Measurements from ENCODE around the gene GPR35. TPM values are rescaled to one million over a fixed set of nuclear protein-coding genes. Genes with fewer than 3 reads are reported as not detected.

The GPR35 gene
- polyA plus RNA-seq, 3 donors from 2014 or later, result 0.89 to 1.6 TPM; not detected in 1

DNA sequence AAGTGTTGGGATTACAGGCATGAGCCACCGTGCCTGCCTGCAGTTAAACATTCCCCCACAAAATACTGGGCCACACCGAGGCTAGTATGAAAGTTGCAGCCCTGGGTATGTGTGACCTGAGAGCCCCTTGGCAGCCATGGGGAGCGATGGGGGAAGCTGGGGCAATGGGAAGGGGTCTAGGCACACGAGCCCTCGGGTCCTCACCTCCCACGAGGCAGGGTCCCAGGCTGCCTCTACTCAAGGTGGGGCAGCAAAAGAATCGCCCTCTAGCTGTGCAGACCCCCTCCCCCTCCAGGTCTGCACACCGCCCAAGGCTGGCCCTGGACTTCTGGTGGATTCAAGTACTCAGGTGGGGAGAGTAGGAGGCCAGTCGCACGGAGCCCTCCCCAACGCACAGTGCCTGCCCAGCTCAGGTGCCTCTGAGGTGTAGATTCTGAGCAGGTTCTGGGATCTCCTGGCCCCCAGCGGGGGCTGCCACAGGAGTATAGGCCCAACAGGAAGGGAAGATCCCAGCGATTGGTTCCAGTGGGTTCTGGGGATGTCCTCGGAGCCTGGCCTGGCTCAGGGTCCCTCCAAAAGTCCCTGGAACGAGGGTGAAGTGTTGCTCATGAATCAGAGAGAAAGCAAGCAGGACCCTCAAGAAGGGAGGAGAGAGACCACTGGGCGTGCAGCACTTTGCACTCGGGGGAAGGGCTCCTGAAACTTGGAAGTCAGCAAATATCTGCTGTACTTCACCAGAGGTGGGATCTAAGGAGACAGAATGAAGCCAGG, 2.6 kb downstream of the GPR35 start:
- H3K36me3 Mint-ChIP-seq, result no peaks in the 10 kb centered on the region
- peaks cover 0 to 3% (median 0%) of the 10 kb centered on the region in 6 donors for H3K9me3 Mint-ChIP-seq
- H3K27me3 Mint-ChIP-seq (ENCODE audit: low read depth in 3 of 3), result peaks cover 2 to 5% (median 4%) of the 10 kb centered on the region in 3 donors
- H3K4me1 Mint-ChIP-seq, result peaks cover 22 to 27% of the 10 kb centered on the region in 2 donors
- no peak for DNase-seq
- no peak overlapping the region for H3K4me3 Mint-ChIP-seq
- H3K27ac Mint-ChIP-seq, result no peak overlapping the region

GRCh38 chr2:240628507-240628807, 3.2 kb downstream of the GPR35 start:
- DNase-seq, result no peak
- peaks cover 0 to 3% (median 0%) of the 10 kb centered on the region in 3 donors for H3K36me3 Mint-ChIP-seq
- H3K27me3 Mint-ChIP-seq (ENCODE audit: low read depth in 3 of 3), result peaks cover 0 to 5% (median 2%) of the 10 kb centered on the region in 3 donors
- no peak overlapping the region for H3K4me3 Mint-ChIP-seq
- peaks cover 17 to 22% of the 10 kb centered on the region in 2 donors for H3K4me1 Mint-ChIP-seq
- H3K9me3 Mint-ChIP-seq, result peaks cover 0 to 9% (median 4%) of the 10 kb centered on the region in 6 donors
- no peak overlapping the region for H3K27ac Mint-ChIP-seq

- no peak overlapping the region for H3K27ac Mint-ChIP-seq
- peaks cover 14 to 21% of the 10 kb centered on the region in 2 donors for H3K4me1 Mint-ChIP-seq
- DNase-seq, result no peak
- peaks cover 0 to 10% (median 6%) of the 10 kb centered on the region in 6 donors for H3K9me3 Mint-ChIP-seq
- no peak overlapping the region for H3K4me3 Mint-ChIP-seq
- H3K36me3 Mint-ChIP-seq, result peaks cover 0 to 5% (median 0%) of the 10 kb centered on the region in 3 donors
- H3K27me3 Mint-ChIP-seq (ENCODE audit: low read depth in 3 of 3), result peaks cover 0 to 5% (median 2%) of the 10 kb centered on the region in 3 donors
Measured at GRCh38 chr2:240628808-240629618, 3.7 kb downstream of the GPR35 start.

- peaks cover 12 to 15% of the 10 kb centered on the region in 2 donors for H3K4me1 Mint-ChIP-seq
- peaks cover 0 to 8% (median 0%) of the 10 kb centered on the region in 3 donors for H3K36me3 Mint-ChIP-seq
- H3K4me3 Mint-ChIP-seq, result no peak overlapping the region
- H3K9me3 Mint-ChIP-seq, result peaks cover 0 to 10% (median 6%) of the 10 kb centered on the region in 6 donors
- no peak overlapping the region for H3K27ac Mint-ChIP-seq
- no peak for DNase-seq
- H3K27me3 Mint-ChIP-seq (ENCODE audit: low read depth in 3 of 3), result peaks cover 0 to 5% (median 2%) of the 10 kb centered on the region in 3 donors
Measured at GRCh38 chr2:240629619-240629967, 4.3 kb downstream of the GPR35 start.

GRCh38 chr2:240629968-240630770, 4.9 kb downstream of the GPR35 start:
- Mint-ChIP-seq H3K4me1 (peaks cover 6 to 9% of the 10 kb centered on the region in 2 donors), H3K4me3 (no peak overlapping the region), H3K9me3 (peaks cover 0 to 12% (median 6%) of the 10 kb centered on the region in 6 donors), H3K27ac (no peak overlapping the region), H3K27me3 (ENCODE audit: low read depth in 3 of 3) (peaks cover 0 to under 1% (median 0%) of the 10 kb centered on the region in 3 donors), H3K36me3 (peaks cover 0 to 12% (median 0%) of the 10 kb centered on the region in 3 donors)
- DNase-seq, result no peak

DNA sequence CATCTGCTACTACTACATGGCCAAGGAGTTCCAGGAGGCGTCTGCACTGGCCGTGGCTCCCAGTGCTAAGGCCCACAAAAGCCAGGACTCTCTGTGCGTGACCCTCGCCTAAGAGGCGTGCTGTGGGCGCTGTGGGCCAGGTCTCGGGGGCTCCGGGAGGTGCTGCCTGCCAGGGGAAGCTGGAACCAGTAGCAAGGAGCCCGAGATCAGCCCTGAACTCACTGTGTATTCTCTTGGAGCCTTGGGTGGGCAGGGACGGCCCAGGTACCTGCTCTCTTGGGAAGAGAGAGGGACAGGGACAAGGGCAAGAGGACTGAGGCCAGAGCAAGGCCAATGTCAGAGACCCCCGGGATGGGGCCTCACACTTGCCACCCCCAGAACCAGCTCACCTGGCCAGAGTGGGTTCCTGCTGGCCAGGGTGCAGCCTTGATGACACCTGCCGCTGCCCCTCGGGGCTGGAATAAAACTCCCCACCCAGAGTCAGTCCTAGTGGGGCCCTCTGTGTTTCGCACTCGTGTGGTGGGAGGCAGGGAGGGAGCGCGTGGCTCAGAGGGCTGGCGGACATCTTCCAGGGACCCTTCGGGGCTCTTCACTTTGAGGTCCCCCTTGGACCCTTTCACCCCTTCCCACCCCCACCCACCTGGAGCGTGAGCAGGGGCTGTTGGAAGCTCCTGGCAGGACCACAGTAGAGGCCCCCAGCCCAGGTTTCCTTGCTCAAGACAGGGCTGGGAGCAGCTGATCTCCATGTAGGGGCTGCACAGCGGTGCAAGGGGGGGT, 5.7 kb downstream of the GPR35 start:
- DNase-seq, result no peak
- H3K4me1 Mint-ChIP-seq, result peaks cover 0 to 7% of the 10 kb centered on the region in 2 donors
- H3K27ac Mint-ChIP-seq, result no peak overlapping the region
- no peaks in the 10 kb centered on the region for H3K27me3 Mint-ChIP-seq (ENCODE audit: low read depth in 3 of 3)
- peaks cover 0 to 12% (median 6%) of the 10 kb centered on the region in 6 donors for H3K9me3 Mint-ChIP-seq
- no peak overlapping the region for H3K4me3 Mint-ChIP-seq
- peaks cover 0 to 12% (median 0%) of the 10 kb centered on the region in 3 donors for H3K36me3 Mint-ChIP-seq

DNA sequence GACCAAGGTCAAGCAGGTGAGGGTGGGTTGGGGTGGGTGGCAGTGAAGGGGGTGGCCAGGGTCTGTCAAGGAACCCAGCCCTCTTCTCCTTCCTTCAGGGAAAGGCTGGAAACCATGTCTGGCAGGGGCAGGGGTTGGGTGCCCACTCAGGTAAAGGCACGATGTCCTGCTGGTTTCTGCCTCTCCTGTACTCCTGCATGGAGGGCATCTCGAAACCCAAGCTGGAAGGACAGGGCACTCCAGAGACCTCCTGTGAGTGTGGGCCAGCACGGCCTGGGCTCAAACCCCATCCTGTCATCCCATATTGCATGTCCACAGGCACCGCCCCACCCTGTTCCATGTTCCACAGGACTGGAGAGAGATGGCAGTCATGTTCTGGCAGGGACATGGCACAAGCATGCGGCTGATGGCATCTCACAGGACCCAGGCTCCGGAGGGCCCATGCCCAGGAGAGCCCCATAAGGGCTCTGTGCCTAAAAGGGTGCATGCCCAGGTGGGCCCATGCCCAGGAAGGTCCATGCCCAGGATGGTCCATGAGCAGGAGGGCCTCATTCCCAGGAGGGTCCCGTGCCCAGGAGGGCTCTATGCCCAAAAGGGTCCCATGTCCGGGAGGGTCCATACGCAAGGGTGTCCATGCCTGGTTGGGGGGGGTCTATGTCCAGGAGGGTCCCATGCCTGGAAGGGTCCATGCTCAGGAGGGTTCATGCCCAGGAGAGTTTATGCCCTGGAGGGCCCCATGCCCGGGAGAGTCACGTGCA, 6.4 kb downstream of the GPR35 start:
- Mint-ChIP-seq H3K4me1 (peaks cover 0 to 3% of the 10 kb centered on the region in 2 donors), H3K27ac (no peak overlapping the region), H3K36me3 (peaks cover 0 to 12% (median 0%) of the 10 kb centered on the region in 3 donors), H3K4me3 (no peak overlapping the region), H3K27me3 (ENCODE audit: low read depth in 3 of 3) (no peaks in the 10 kb centered on the region), H3K9me3 (peaks cover 0 to 12% (median 6%) of the 10 kb centered on the region in 6 donors)
- DNase-seq, result no peak

GRCh38 chr2:240632306-240632721, 7.0 kb downstream of the GPR35 start:
- no peaks in the 10 kb centered on the region for H3K27me3 Mint-ChIP-seq (ENCODE audit: low read depth in 3 of 3)
- peaks cover 0 to 12% (median 6%) of the 10 kb centered on the region in 6 donors for H3K9me3 Mint-ChIP-seq
- H3K27ac Mint-ChIP-seq, result no peak overlapping the region
- peaks cover 0 to 12% (median 0%) of the 10 kb centered on the region in 3 donors for H3K36me3 Mint-ChIP-seq
- DNase-seq, result no peak
- no peak overlapping the region for H3K4me3 Mint-ChIP-seq
- H3K4me1 Mint-ChIP-seq, result no peaks in the 10 kb centered on the region

- H3K4me1 Mint-ChIP-seq, result no peaks in the 10 kb centered on the region
- H3K27ac Mint-ChIP-seq, result no peak overlapping the region
- H3K36me3 Mint-ChIP-seq, result peaks cover 0 to 12% (median 0%) of the 10 kb centered on the region in 3 donors
- no peak overlapping the region for H3K4me3 Mint-ChIP-seq
- peaks cover 0 to 12% (median 6%) of the 10 kb centered on the region in 6 donors for H3K9me3 Mint-ChIP-seq
- no peaks in the 10 kb centered on the region for H3K27me3 Mint-ChIP-seq (ENCODE audit: low read depth in 3 of 3)
- DNase-seq, result no peak
Measured at GRCh38 chr2:240635121-240635997, 10.1 kb downstream of the GPR35 start.

DNA sequence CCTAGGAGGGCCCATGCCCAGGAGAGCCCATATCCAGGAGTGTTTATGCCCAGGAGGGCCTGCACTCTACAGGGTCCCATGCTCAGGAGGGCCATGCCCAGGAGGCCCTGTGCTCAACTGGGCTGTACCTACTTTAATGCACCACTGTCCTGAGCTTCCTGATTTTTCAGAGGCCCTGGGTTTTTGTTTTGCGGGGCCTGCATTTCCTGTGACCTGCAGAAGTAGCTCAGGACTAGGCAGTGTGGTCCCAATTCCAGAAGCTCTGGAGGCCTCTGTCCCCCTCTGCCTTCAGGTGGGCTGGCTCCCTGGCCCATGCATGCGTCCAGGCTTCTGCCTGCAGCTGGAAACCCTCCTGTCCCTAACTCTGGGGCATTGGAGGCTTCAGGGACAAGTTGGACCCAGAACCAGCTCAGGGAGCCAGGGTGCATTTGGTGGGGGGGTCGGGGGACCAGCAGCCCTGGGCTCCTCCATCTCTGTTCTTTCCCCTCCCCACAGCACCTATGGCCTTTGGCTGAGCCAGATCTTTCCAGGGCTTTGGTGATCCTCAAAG, 10.8 kb downstream of the GPR35 start:
- Mint-ChIP-seq H3K4me3 (no peak overlapping the region), H3K27me3 (ENCODE audit: low read depth in 3 of 3) (no peaks in the 10 kb centered on the region), H3K4me1 (no peaks in the 10 kb centered on the region), H3K9me3 (peaks cover 0 to 12% (median 6%) of the 10 kb centered on the region in 6 donors), H3K27ac (no peak overlapping the region), H3K36me3 (peaks cover 0 to 12% (median 0%) of the 10 kb centered on the region in 3 donors)
- no peak for DNase-seq

GRCh38 chr2:240636563-240637115, 11.4 kb downstream of the GPR35 start:
- no peak overlapping the region for H3K4me3 Mint-ChIP-seq
- DNase-seq, result no peak

More at GRCh38 chr2:240636563-240637115, 11.4 kb downstream of the GPR35 start:
- Mint-ChIP-seq H3K27ac (no peak overlapping the region), H3K4me1 (no peaks in the 10 kb centered on the region), H3K9me3 (peaks cover 0 to 12% (median 6%) of the 10 kb centered on the region in 6 donors), H3K36me3 (peaks cover 0 to 12% (median 0%) of the 10 kb centered on the region in 3 donors), H3K27me3 (ENCODE audit: low read depth in 3 of 3) (no peaks in the 10 kb centered on the region)

Measured in immature natural killer cell (primary cell).